Urinary bladder (tissue), 4 donors: ENCODE data around the gene ANGPTL1. TPM values are rescaled to one million over a fixed set of nuclear protein-coding genes. Genes with fewer than 3 reads are reported as not detected.
"Not testable (repeated sequence)": the region's sequence is repeated elsewhere in the genome, so short reads cannot be mapped to it uniquely, and the experiment has no call there.

Experiments
- DNase-seq: peaks from one replicate; pipeline ENCODE4 v3.0.0-alpha.2; 2015; ENCODE audit errors: extremely low spot score
- H3K27ac ChIP-seq: one replicate; pipeline ENCODE4 v1.5.1; 2013; ENCODE audit warnings: low read depth, mild to moderate bottlenecking, moderate library complexity
- H3K36me3 ChIP-seq: one replicate; pipeline ENCODE4 v1.6.1; 2013; ENCODE audit warnings: mild to moderate bottlenecking, moderate library complexity; ENCODE audit not compliant: insufficient read depth
- H3K4me1 ChIP-seq: one replicate; pipeline ENCODE4 v1.6.1; 2013; ENCODE audit warnings: mild to moderate bottlenecking, moderate library complexity; ENCODE audit not compliant: insufficient read depth
- H3K4me3 ChIP-seq: one replicate; pipeline ENCODE4 v1.5.1; 2013; ENCODE audit warnings: low read depth, low read length
- WGBS: extraction: QIAGEN DNeasy Blood & Tissue Kit; methylation state at CpG from one replicate; pipeline ENCODE4 v1.1.7; 2013; 5-methylcytosine and 5-hydroxymethylcytosine counted together
- polyA plus RNA-seq: library from polyadenylated mRNA; stranded (reverse); fragments of 200-250 nt; gene quantifications from one replicate; pipeline ENCODE4 v1.2.3, GENCODE V29; 2013
- total RNA-seq: library from RNA; depleted of rRNA; stranded (reverse); fragments of >200 nt; gene quantifications from one replicate; pipeline ENCODE4 v1.2.3, GENCODE V29; 2014
- donor health status: healthy with polysubstance abuse.
- donor health status: healthy.

ANGPTL1 gene
- total and polyA plus RNA-seq, 2 donors = 47.5 to 89.2 TPM

DNA sequence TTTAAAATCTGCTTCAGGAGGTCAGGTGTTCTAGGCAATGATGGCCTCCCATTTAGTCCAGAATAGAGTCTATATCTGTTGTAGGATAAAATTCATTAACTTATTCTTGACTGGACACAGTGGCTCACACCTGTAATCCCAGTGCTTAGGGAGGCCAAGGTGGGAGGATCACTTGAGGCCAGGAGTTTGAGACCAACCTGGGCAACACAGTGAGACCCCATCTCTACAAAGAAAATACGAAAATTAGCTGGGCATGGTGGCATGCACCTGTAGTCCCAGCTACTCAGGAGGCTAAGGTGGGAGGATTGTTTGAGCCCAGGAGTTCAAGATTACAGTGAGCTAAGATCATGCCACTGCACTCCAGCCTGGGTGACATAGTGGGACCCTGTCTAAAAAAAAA is 23.0 kb downstream of the ANGPTL1 start:
- not testable (repeated sequence) for DNase-seq, H3K36me3 ChIP-seq, H3K27ac ChIP-seq, H3K4me1 ChIP-seq, H3K4me3 ChIP-seq
- 98% methylated on average over 1 of the region's 1 CpG for WGBS

DNA sequence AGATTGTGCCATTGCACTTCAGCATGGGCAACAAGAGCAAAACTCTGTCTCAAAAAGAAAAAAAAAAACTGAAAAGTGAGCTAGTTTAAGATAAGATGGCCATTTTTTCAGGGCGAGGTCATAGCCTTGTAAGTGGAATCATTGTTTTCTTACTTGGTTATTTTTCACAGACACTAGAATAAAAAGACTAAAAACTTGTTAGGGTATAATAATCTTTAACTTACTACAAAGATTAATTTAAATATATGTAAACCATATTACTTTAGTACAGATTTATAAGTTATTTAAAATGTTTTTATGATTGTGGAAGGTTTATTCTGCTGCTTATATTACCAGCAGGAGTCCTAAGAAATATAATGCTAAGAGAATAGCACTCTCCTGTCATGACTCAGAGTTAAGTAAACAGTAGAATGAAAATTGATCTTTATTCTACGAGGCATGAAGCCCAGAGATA is 23.5 kb downstream of the ANGPTL1 start:
- DNase-seq = no peak
- 60% methylated on average over 2 of the region's 2 CpGs for WGBS
- H3K27ac ChIP-seq = no peak overlapping the region

DNA sequence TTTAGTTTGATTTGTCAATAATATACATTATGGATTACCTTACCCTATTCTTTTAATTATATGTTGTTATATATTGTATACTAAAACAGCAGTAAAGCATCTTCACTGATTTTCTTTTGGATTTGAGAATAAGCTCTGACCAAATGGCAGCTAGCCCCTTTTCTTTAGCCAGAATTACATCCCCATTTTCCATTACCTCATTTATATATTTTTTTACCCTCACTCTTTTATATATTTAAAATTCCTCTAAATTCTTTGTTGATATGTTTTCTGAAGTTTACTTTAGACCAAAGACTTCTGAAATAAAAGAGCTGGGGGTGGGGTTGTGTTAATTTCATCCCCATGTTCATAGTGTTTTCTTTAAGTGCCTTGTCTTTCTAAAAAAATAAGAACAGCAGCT is 24.6 kb downstream of the ANGPTL1 start:
- Histone ChIP-seq H3K27ac (no peak overlapping the region), H3K4me1 (no peaks in the 10 kb centered on the region), H3K36me3 (no peaks in the 10 kb centered on the region), H3K4me3 (no peak overlapping the region)
- DNase-seq = no peak

More for the DNA sequence above, 23.5 kb downstream of the ANGPTL1 start:
- no peaks in the 10 kb centered on the region for H3K4me1 ChIP-seq
- no peaks in the 10 kb centered on the region for H3K36me3 ChIP-seq
- H3K4me3 ChIP-seq = no peak overlapping the region

DNA sequence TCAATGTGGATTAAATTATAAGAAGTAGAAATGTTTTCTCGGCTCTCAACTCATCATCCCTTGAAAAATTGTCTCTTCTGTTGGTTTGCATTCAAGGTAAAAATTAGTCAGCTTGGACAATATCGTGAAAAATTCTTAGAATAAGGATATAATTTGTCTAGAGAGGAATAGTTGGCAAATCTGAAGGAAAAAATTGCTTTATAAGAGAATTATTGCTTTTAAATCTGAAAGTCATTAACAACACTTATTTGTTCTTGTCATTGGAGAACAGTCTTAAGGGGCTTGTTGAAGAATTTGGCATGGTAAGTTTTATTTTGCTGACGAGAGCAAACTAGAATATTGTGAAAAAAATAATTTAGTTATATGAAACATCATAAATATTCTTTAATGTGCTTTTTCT is 26.4 kb downstream of the ANGPTL1 start:
- WGBS = 74% methylated on average over 3 of the region's 3 CpGs
- DNase-seq = no peak
- Histone ChIP-seq H3K4me1 (no peaks in the 10 kb centered on the region), H3K4me3 (no peak overlapping the region), H3K27ac (no peak overlapping the region), H3K36me3 (no peaks in the 10 kb centered on the region)

DNA sequence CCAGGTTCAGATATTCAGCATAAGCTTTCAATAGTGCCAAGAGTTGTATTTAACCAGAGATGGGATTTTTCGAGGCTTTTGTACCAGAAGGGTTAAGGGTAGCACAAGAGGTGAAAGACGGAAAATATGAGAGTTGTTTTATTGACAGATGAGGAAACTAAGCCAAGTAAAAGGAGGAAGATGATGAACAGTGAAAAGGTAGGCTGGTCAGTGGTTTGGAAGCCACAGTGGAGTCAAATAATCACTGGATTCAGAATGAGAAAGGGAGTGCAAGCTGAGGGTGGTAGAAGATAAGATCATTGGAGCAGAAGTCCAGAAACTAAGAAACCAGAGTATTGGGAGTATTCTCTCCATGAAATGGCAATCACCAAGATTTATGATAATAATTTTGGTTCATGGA is 45.7 kb downstream of the ANGPTL1 start:
- H3K36me3 ChIP-seq = no peaks in the 10 kb centered on the region
- no peak for DNase-seq

DNA sequence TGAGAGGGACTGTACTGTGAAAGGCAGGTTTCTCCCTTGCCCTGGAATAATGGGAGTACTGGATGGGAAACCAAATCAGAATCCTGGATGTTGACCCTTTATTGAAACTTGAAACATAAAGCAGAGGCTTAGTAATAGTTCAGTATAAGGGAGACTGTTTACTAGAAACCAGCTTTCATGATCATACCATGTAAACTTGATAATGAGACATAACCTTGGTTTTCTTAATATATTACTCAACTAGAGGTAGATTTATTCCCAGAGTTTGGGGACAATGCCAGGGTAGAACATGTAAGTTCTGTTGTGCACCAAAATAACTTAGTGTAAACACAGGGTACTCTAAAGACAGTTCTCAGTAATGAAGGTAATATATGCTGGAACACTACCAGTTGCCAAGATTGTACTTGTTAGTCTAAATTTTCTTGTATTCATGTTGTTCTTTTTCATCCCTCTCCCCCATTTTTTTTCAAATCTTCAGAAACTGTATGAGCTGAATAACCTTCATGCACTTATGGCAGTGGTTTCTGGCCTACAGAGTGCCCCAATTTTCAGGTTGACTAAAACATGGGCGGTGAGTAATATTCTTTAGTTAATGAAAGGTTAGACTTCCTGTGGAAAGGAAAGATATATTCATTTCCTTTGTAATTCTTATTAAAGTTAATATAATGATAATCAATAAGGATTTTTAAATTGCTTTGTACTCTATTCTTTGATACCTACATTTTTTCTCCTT is 49.6 kb downstream of the ANGPTL1 start:
- Histone ChIP-seq H3K36me3 (no peaks in the 10 kb centered on the region), H3K4me3 (no peak overlapping the region), H3K27ac (no peak overlapping the region), H3K4me1 (no peaks in the 10 kb centered on the region)
- DNase-seq = no peak
- WGBS = 94% methylated on average over 1 of the region's 1 CpG

More for the DNA sequence above, 45.7 kb downstream of the ANGPTL1 start:
- no peaks in the 10 kb centered on the region for H3K4me1 ChIP-seq
- H3K27ac ChIP-seq = no peak overlapping the region
- 97% methylated on average over 2 of the region's 2 CpGs for WGBS
- no peak overlapping the region for H3K4me3 ChIP-seq

DNA sequence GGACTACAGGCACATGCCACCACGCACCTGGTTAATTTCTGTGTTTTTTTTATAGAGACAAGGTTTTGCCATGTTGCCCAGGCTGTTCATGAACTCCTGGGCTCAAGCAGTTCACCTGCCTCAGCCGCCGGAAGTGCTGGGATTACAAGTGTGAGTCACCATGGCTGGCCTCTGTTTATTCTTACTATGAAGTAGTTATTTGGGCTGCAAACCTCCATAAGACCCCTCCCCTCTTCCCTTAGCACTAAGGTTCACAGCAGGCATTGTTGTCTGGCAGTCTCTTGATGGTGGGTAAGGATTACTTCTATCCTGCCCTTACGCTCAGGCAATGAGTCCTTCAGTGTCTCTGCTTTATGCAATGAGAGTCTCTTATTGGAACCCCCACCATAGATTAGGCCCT is 51.8 kb downstream of the ANGPTL1 start:
- WGBS = 79% methylated on average over 4 of the region's 4 CpGs
- no peak overlapping the region for H3K27ac ChIP-seq
- no peak for DNase-seq
- no peaks in the 10 kb centered on the region for H3K4me1 ChIP-seq
- no peak overlapping the region for H3K4me3 ChIP-seq
- H3K36me3 ChIP-seq = no peaks in the 10 kb centered on the region

DNA sequence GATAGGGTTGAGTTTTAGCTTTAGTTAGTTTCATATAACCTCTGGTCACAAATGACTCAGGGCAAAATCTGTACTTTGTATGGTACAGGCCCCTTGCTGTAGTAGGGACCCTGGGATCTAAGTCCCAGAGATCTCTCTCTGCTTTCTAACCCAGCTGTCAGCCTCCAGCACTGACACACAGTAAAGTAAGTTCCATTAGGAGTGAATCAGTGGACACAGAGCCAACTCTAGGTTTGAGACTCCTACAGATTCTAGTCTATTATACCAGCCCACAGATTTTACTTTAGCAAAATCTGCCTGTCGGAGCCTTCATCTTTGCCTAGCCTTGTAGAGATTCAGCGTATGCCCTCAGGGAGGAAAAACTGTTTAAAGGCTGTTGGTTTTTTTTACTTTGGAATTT is 52.5 kb downstream of the ANGPTL1 start:
- Histone ChIP-seq H3K27ac (no peak overlapping the region), H3K36me3 (no peaks in the 10 kb centered on the region), H3K4me1 (no peaks in the 10 kb centered on the region), H3K4me3 (no peak overlapping the region)
- DNase-seq = no peak
- WGBS = 91% methylated on average over 2 of the region's 2 CpGs

DNA sequence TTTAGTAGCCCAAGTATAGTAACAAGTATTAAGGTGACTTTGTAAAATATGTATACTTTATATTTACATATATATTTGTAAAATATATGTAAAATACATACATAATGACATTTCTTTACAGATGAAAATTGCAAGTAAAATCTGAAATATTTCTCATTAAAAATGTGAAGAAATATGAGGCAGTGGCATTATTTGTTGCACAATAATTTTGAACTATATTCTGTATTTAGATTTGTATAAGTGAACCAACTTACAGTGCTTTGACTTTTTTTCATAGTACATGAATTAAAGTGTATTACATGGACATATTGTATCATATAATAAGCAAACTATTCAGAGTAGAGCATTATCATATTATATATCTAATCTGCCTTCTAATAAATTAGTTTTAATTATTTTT is 60.3 kb downstream of the ANGPTL1 start:
- H3K4me3 ChIP-seq = no peak overlapping the region
- H3K4me1 ChIP-seq = no peaks in the 10 kb centered on the region
- H3K36me3 ChIP-seq = no peaks in the 10 kb centered on the region
- H3K27ac ChIP-seq = no peak overlapping the region
- DNase-seq = no peak

DNA sequence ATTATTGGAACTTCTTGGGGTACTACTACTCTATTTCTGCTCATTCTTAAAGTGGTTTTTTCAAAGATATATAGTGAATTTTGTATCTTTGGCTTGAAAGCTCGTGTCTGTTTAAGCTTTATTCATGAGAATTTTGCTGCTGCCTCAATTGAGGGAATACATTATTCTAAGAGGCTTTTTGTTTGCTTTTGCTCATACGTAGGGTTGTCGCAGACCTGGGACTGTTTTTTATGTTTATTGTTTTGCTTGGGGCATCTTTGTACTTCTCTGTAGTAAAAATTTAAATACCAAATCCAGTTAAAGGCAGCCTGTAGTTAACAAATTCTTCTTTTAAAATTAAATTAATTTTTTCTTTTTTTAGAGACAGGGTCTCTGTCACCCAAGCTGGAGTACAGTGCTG is 62.3 kb downstream of the ANGPTL1 start:
- no peak for DNase-seq
- no peak overlapping the region for H3K4me3 ChIP-seq
- no peaks in the 10 kb centered on the region for H3K4me1 ChIP-seq
- no peak overlapping the region for H3K27ac ChIP-seq
- H3K36me3 ChIP-seq = no peaks in the 10 kb centered on the region
- 97% methylated on average over 3 of the region's 3 CpGs for WGBS

DNA sequence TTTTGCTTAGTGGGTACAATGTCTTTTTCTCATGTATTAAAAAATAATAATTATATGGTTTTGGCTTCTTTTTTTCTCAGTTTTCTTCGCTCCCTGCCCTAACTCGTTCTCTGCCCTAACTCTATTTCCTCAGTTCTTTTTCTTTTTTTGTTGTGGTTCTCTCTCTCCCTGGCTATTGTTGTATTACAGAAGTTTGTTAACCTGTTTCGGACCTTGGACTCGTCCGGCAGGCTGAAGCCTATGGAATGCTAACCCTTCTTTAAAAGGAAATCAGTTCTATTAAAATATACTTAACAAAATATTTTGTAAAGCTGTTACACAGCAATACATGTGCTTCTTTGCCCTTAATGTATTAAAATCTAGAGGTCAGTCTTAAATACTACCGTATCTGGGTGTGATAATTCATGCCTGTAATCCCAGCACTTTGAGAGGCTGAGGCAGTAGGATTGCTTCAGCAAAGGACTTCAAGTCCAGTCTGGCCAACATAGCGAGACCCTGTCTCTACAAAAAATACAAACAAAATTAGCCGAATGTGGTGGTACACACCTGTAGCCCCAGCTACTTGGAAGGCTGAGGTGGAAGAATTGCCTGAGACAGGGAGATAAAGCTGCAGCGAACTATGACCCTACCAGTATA is 64.1 kb downstream of the ANGPTL1 start:
- Histone ChIP-seq H3K36me3 (no peaks in the 10 kb centered on the region), H3K27ac (no peak overlapping the region), H3K4me3 (no peak overlapping the region), H3K4me1 (no peaks in the 10 kb centered on the region)
- WGBS = 93% methylated on average over 9 of the region's 9 CpGs
- no peak for DNase-seq

DNA sequence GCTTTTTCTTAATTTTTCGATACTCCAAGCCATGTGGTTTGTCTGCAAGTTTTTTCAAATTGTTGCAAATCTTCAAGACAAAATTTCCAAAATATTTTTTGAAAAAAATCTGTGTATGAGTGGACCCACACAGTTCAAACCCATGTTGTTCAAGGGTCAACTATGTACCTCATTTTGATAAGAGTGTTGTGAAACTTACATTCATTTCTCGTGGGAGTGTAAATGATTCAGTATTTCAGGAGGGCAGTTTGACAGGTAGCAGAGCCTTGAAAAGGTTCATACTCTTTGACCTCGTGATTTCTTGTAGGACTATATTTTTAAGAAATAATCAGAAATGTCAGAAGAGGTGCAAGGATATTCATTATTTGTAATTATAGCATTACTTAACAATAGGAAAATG is 68.0 kb downstream of the ANGPTL1 start:
- Histone ChIP-seq H3K4me1 (no peaks in the 10 kb centered on the region), H3K27ac (no peak overlapping the region), H3K4me3 (no peak overlapping the region), H3K36me3 (no peaks in the 10 kb centered on the region)
- WGBS = 91% methylated on average over 3 of the region's 3 CpGs
- no peak for DNase-seq
